OCI-LY3 (cell line): ENCODE results near the gene ZFYVE21.

ENCODE experiments used
- EZH2phosphoT487 ChIP-seq: fragments of 200-600 bp; shearing (Covaris generic); IDR thresholded peaks from 2 replicates; pipeline ENCODE4 v1.6.1; 2018; ENCODE audit warnings: antibody characterized with exemption, mixed run types, low read depth
- TF ChIP-seq, protein P1 (sequence below): fragments of 200-600, 300-600 bp; sonication (generic); IDR thresholded peaks from 2 replicates; pipeline ENCODE4 v1.5.1; 2014; ENCODE audit warnings: antibody characterized with exemption, low read length, low read depth

DNA sequence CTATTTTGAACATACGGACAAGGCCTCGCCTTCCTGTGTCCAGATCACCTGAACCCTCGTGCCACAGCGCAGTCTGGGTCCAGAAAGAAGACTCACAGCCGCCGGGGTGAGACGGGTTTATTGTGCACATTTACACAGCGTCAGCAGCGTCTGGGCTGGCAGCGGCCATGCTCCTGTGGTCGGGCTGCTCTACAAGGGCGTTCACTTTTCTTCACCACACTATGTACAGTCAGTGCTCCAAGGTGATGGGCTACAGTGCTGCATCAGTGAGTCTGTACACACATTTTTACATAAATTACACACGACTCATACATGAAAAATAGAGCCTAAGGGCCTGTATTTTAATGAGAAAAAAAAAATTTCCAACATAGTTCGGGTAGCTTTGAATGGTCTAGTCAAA, 18.0 kb downstream of the ZFYVE21 start:
- TF ChIP-seq, protein P1, sequence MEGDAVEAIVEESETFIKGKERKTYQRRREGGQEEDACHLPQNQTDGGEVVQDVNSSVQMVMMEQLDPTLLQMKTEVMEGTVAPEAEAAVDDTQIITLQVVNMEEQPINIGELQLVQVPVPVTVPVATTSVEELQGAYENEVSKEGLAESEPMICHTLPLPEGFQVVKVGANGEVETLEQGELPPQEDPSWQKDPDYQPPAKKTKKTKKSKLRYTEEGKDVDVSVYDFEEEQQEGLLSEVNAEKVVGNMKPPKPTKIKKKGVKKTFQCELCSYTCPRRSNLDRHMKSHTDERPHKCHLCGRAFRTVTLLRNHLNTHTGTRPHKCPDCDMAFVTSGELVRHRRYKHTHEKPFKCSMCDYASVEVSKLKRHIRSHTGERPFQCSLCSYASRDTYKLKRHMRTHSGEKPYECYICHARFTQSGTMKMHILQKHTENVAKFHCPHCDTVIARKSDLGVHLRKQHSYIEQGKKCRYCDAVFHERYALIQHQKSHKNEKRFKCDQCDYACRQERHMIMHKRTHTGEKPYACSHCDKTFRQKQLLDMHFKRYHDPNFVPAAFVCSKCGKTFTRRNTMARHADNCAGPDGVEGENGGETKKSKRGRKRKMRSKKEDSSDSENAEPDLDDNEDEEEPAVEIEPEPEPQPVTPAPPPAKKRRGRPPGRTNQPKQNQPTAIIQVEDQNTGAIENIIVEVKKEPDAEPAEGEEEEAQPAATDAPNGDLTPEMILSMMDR, result no peak
- no peak for TF ChIP-seq EZH2phosphoT487
